GM19438 (cell line): ENCODE data around the gene FXYD1.
"Not testable (repeated sequence)": the region's sequence is repeated elsewhere in the genome, so short reads cannot be mapped to it uniquely, and the experiment has no call there.

Experiments
- ATAC-seq: cut with Tn5 transposase; IDR thresholded peaks from one replicate; pipeline ENCODE4 v1.9.1; 2021; ENCODE audit warnings: low read depth; ENCODE audit not compliant: unreplicated experiment

The FXYD1 gene

GRCh38 chr19:35138305-35138892, at the start of gene FXYD1:
Gene FXYD1, plus strand, starts transcription at chr19:35138824. Its CDS starts 1,256 bp downstream, at chr19:35140080.
- ATAC-seq, result no peak

DNA sequence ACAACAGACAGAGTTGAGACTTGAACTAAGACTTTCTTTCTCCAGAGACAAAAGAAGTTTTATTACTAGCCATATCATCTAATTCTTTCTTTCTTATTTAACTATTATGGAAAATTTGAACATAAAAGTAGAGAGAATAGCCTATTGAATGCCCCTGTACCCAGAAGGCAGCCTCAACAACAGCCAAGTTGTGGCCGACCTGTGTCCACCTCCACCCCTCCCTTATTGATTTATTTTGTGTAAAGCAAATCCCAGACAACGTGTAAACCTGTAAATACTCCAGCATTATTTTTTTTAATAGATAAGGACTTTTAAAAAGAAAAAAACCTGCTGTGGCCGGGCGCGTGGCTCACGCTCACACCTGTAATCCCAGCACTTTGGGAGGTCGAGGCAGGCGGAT, 49.1 kb upstream of the FXYD1 start:
- no peak for ATAC-seq

GRCh38 chr19:35090160-35090505, 48.5 kb upstream of the FXYD1 start:
- no peak for ATAC-seq

- ATAC-seq, result no peak
Measured at GRCh38 chr19:35090506-35091214, 48.0 kb upstream of the FXYD1 start.

GRCh38 chr19:35093430-35093829, 45.2 kb upstream of the FXYD1 start:
- ATAC-seq, result no peak

- ATAC-seq, result no peak
Measured at GRCh38 chr19:35093941-35094647, 44.5 kb upstream of the FXYD1 start.

GRCh38 chr19:35094656-35095055, 44.0 kb upstream of the FXYD1 start:
- ATAC-seq, result no peak

DNA sequence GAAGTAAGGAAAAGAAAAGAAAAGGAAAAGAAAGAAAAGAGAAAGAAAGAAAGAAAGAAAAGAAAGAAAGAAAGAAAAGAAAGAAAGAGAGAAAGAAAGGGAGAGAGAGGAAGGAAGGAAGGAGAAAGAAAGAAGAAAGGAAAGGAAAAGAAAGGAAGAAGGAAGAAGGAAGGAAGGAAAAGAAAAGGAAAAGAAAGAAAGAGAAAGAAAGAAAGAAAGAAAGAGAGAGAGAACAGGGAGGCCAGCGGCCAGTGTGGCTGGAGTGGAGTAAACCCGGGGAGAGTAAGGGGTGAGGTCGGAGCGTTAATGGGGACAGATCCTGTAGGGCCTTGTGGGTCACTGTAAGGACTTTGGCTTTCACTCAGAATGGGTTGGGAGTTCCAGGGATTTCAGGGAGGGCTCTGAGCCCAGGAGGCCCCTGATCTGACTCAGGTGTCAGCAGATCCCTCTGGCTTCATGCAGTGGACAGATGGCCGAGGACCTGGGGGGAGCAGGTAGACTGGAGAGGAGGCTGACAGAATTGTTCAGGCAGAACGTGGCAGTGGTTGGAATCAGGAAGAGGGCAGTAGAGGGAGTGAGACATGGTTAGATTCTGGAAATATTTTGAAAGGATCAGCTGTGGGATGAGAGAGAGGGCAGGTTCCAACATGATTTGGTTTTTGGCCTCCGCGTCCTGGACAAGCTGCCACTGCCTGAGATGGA, 42.8 kb upstream of the FXYD1 start:
- ATAC-seq, result no peak

- ATAC-seq, result no peak
Measured at GRCh38 chr19:35098413-35099049, 40.1 kb upstream of the FXYD1 start.

- ATAC-seq, result no peak
Measured at GRCh38 chr19:35099155-35099896, 39.3 kb upstream of the FXYD1 start.

DNA sequence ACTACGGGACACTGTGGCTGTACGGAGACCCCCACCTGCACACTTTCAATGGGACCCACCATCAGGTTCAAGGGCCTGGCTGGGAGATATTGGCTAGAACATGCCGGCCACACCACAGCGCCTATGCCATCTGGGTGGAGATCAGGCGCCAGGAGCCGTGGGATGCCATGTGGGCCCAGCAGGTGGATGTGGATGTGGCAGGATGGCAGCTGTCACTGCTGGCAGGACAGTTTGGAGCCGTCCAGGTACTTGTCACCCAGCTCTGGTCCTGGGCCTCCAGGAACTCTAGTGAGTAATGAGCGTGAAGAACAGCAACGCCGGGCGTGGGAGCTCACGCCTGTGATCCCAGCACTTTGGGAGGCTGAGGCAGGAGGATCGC, 38.7 kb upstream of the FXYD1 start:
- no peak for ATAC-seq

GRCh38 chr19:35100588-35101533, 37.8 kb upstream of the FXYD1 start:
- ATAC-seq, result no peak

- not testable (repeated sequence) for ATAC-seq
Measured at GRCh38 chr19:35101949-35102348, 36.7 kb upstream of the FXYD1 start.

DNA sequence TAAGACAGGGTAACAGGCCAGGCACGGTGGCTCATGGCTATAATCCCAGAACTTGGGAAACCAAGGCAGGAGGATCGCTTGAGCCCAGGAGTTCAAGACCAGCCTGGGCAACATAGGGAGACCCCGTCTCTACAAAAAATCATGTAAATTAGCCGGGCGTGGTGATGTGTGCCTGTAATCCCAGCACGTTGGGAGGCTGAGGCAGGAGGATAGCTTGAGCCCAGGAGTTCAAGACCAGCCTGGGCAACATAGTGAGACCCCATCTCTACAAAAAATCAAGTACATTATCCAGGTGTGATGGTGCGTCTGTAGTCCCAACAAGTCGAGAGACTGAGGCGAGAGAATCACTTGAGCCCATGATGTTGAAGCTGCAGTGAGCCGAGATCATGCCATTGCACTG, 35.0 kb upstream of the FXYD1 start:
- not testable (repeated sequence) for ATAC-seq

DNA sequence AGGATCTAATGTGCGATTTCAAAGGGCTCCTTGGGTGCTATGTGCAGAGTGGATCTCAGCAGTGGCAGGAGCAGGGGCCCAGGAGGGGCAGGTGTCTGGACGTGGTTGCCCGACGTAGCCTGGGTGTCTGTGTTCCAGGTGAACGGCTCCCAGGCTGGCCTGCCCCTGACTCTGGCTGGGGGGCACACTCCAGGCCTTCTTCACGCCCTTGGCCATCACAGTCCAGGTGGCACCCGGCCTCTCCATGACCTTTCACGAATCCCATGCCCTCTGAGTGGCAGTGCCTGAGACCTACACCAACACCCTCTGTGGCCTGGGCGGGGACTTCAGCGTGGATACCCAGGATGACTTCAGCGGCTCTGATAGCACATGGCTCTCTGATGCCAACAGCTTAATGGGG, 34.3 kb upstream of the FXYD1 start:
- ATAC-seq, result no peak

GRCh38 chr19:35105047-35105410, 33.6 kb upstream of the FXYD1 start:
- no peak for ATAC-seq

DNA sequence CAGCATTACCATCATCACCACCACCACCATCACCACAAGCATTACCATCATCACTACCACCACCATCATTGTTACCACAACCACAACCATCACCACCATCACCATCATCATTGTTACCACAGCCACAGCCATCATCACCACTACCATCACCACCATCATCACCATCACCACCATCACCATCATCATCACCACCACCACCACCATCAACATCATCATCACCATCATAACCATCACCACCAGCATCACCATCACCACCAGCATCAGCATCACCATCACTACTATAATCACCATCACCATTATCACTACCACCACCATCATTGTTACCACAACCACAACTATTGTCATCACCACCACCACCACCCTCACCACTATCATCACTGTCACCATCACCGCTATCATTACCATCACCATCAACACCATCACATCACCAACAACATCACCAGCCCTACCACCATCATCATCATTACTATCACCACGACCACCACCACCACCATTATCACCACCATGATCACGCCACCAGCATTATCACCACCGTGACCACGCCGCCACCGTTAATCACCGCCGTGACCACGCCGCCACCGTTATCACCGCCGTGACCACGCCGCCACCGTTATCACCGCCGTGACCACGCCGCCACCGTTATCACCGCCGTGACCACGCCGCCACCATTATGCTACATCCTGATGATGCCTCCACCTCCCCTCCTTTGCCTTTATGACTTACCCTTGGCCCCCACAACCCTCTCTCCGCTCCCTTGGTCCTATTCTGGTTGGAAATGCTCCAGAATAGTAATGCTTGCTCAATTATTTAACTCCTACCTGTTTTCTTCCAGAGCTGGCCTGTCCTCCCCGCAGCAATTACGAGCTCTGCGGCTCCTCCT, 33.0 kb upstream of the FXYD1 start:
- ATAC-seq, result no peak

DNA sequence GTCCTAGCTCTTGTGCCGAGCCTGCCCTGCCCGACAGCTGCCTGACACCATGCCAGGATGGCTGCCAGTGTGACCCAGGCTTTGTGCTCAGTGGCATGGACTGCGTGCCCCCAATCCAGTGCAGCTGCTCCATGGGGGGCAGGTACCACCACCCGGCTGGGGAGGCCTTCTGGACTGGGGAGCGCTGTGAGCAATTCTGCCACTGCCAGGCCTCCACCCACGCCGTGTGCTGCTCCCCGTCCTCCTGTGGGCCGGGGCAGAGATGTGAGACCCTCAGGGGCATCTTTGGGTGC, 32.4 kb upstream of the FXYD1 start:
- no peak for ATAC-seq
